ENCODE measurements around the gene LRIT3.
"Not testable (repeated sequence)": the region's sequence is repeated elsewhere in the genome, so short reads cannot be mapped to it uniquely, and the experiment has no call there.

LRIT3 gene

GRCh38 chr4:109848501-109848900 is 594 bp downstream of the LRIT3 start:
- DNase-seq (ENCODE audit: extremely low read depth in 1 of 2, low read depth in 1 of 2) = no peak

GRCh38 chr4:109850601-109851000 is 2.7 kb downstream of the LRIT3 start:
- DNase-seq (ENCODE audit: extremely low read depth in 1 of 2, low read depth in 1 of 2) = no peak

- not testable (repeated sequence) for DNase-seq (ENCODE audit: extremely low read depth in 1 of 2, low read depth in 1 of 2)
Measured at GRCh38 chr4:109859426-109860300, 11.8 kb downstream of the LRIT3 start.

- DNase-seq (ENCODE audit: extremely low read depth in 1 of 2, low read depth in 1 of 2) = no peak
Measured at GRCh38 chr4:109861271-109861670, 13.4 kb downstream of the LRIT3 start.

GRCh38 chr4:109861916-109862511 is 14.1 kb downstream of the LRIT3 start:
- DNase-seq (ENCODE audit: extremely low read depth in 1 of 2, low read depth in 1 of 2) = no peak

GRCh38 chr4:109864134-109864533 is 16.2 kb downstream of the LRIT3 start:
- DNase-seq (ENCODE audit: extremely low read depth in 1 of 2, low read depth in 1 of 2) = no peak

- no peak for DNase-seq (ENCODE audit: extremely low read depth in 1 of 2, low read depth in 1 of 2)
Measured at GRCh38 chr4:109870061-109870460, 22.2 kb downstream of the LRIT3 start.

- no peak for DNase-seq (ENCODE audit: extremely low read depth in 1 of 2, low read depth in 1 of 2)
Measured at GRCh38 chr4:109872065-109872464, 24.2 kb downstream of the LRIT3 start.

GRCh38 chr4:109872950-109873656 is 25.2 kb downstream of the LRIT3 start:
- DNase-seq (ENCODE audit: extremely low read depth in 1 of 2, low read depth in 1 of 2) = no peak

GRCh38 chr4:109873791-109874514 is 26.0 kb downstream of the LRIT3 start:
- DNase-seq (ENCODE audit: extremely low read depth in 1 of 2, low read depth in 1 of 2) = no peak

GRCh38 chr4:109875106-109875505 is 27.2 kb downstream of the LRIT3 start:
- DNase-seq (ENCODE audit: extremely low read depth in 1 of 2, low read depth in 1 of 2) = no peak

- not testable (repeated sequence) for DNase-seq (ENCODE audit: extremely low read depth in 1 of 2, low read depth in 1 of 2)
Measured at GRCh38 chr4:109875553-109875952, 27.6 kb downstream of the LRIT3 start.

GRCh38 chr4:109876634-109877265 is 28.8 kb downstream of the LRIT3 start:
- no peak for DNase-seq (ENCODE audit: extremely low read depth in 1 of 2, low read depth in 1 of 2)

GRCh38 chr4:109877400-109877799 is 29.5 kb downstream of the LRIT3 start:
- DNase-seq (ENCODE audit: extremely low read depth in 1 of 2, low read depth in 1 of 2) = no peak

GRCh38 chr4:109878355-109878754 is 30.4 kb downstream of the LRIT3 start:
- no peak for DNase-seq (ENCODE audit: extremely low read depth in 1 of 2, low read depth in 1 of 2)

- DNase-seq (ENCODE audit: extremely low read depth in 1 of 2, low read depth in 1 of 2) = no peak
Measured at GRCh38 chr4:109879081-109879480, 31.2 kb downstream of the LRIT3 start.

GRCh38 chr4:109879636-109880314 is 31.9 kb downstream of the LRIT3 start:
- no peak for DNase-seq (ENCODE audit: extremely low read depth in 1 of 2, low read depth in 1 of 2)

GRCh38 chr4:109886303-109886702 is 38.4 kb downstream of the LRIT3 start:
- no peak for DNase-seq (ENCODE audit: extremely low read depth in 1 of 2, low read depth in 1 of 2)

- DNase-seq (ENCODE audit: extremely low read depth in 1 of 2, low read depth in 1 of 2) = no peak
Measured at GRCh38 chr4:109887071-109887470, 39.2 kb downstream of the LRIT3 start.

- no peak for DNase-seq (ENCODE audit: extremely low read depth in 1 of 2, low read depth in 1 of 2)
Measured at GRCh38 chr4:109890076-109890475, 42.2 kb downstream of the LRIT3 start.

Data from activated CD8-positive, alpha-beta memory T cell treated with anti-CD3 and anti-CD28 coated beads for 1 hour (primary cell).